CD14-positive monocyte (primary cell): ENCODE results near the gene ARNT2. TPM values are rescaled to one million over a fixed set of nuclear protein-coding genes. Genes with fewer than 3 reads are reported as not detected.

Source experiments
- DNase-seq, 3 donors: peaks; one replicate each; pipeline ENCODE4 v3.0.0-alpha.2; 2011 to 2022
- H2AFZ ChIP-seq: 2 replicates; pipeline ENCODE4 v1.6.0; 2012; ENCODE audit warnings: mild to moderate bottlenecking, low read depth, low read length, inconsistent platforms; ENCODE audit not compliant: insufficient read depth, poor library complexity, severe bottlenecking
- H3K27ac ChIP-seq, 2 donors: 1 replicate in 1 of 2; 2 replicates in 1 of 2; pipeline ENCODE4 v1.5.1; 2012 to 2013; ENCODE audit warnings: low read length in 2 of 2, control low read depth in 1 of 2, inconsistent platforms in 1 of 2, low read depth in 1 of 2, mild to moderate bottlenecking in 1 of 2
- H3K27me3 ChIP-seq, 2 donors: one replicate each; pipeline versions ENCODE4 v1.6.0 to v1.6.1; 2011 to 2013; ENCODE audit warnings: low read length in 2 of 2; ENCODE audit not compliant: control insufficient read depth in 2 of 2, insufficient read depth in 2 of 2
- H3K36me3 ChIP-seq, 2 donors: replicated peaks in 1 of 2; 1 replicate in 1 of 2; 2 replicates in 1 of 2; pipeline versions ENCODE4 v1.5.1 to v1.6.1; 2012 to 2013; ENCODE audit warnings: low read length in 2 of 2, control low read depth in 1 of 2, inconsistent platforms in 1 of 2, mild to moderate bottlenecking in 1 of 2; ENCODE audit not compliant: insufficient read depth in 2 of 2, control insufficient read depth in 1 of 2
- H3K4me1 ChIP-seq, 2 donors: 1 replicate in 1 of 2; 2 replicates in 1 of 2; pipeline versions ENCODE4 v1.5.1 to v1.6.1; 2012 to 2013; ENCODE audit warnings: low read length in 2 of 2, control low read depth in 1 of 2, inconsistent platforms in 1 of 2, mild to moderate bottlenecking in 1 of 2, moderate library complexity in 1 of 2; ENCODE audit not compliant: insufficient read depth in 2 of 2, control insufficient read depth in 1 of 2
- H3K4me2 ChIP-seq: replicated peaks from 2 replicates; pipeline ENCODE3; 2012; ENCODE audit warnings: low read length, moderate library complexity, mild to moderate bottlenecking; ENCODE audit not compliant: poor library complexity, severe bottlenecking; ENCODE audit errors: extremely low read depth
- H3K4me3 ChIP-seq, 3 experiments: fragments of 200-600 bp in 1 of 3; sonication (generic) in 1 of 3; replicated peaks in 1 of 3; 1 replicate in 2 of 3; 2 replicates in 1 of 3; pipeline ENCODE4 v1.5.1; 2011 to 2013; ENCODE audit warnings: low read length in 3 of 3, mild to moderate bottlenecking in 3 of 3, control low read depth in 2 of 3, low read depth in 2 of 3, inconsistent platforms in 1 of 3, moderate library complexity in 1 of 3
- H3K79me2 ChIP-seq: 2 replicates; pipeline ENCODE4 v1.6.0; 2012; ENCODE audit warnings: mild to moderate bottlenecking, control low read depth, inconsistent platforms, low read length, moderate library complexity; ENCODE audit not compliant: insufficient read depth
- H3K9ac ChIP-seq: 2 replicates; pipeline ENCODE4 v1.6.0; 2017; ENCODE audit warnings: low read length, mild to moderate bottlenecking; ENCODE audit not compliant: insufficient read depth, poor library complexity, severe bottlenecking
- H3K9me3 ChIP-seq, 2 donors: replicated peaks in 1 of 2; 1 replicate in 1 of 2; 2 replicates in 1 of 2; pipeline versions ENCODE4 v1.5.1 to v1.6.1; 2012 to 2013; ENCODE audit warnings: low read length in 2 of 2, control low read depth in 1 of 2; ENCODE audit not compliant: control insufficient read depth in 1 of 2, insufficient read depth in 1 of 2
- H4K20me1 ChIP-seq: 2 replicates; pipeline ENCODE4 v1.6.0; 2012; ENCODE audit warnings: mild to moderate bottlenecking, low read length, control low read depth, moderate library complexity; ENCODE audit not compliant: insufficient read depth
- H3K27ac Mint-ChIP-seq, 7 donors: one replicate each; pipeline ENCODE4 v1.8.0; 2020; ENCODE audit warnings: mild to moderate bottlenecking in 7 of 7, mixed read lengths in 7 of 7, moderate library complexity in 6 of 7, inconsistent platforms in 2 of 7
- H3K27me3 Mint-ChIP-seq, 3 donors: one replicate each; pipeline ENCODE4 v1.8.0; 2021 to 2022; ENCODE audit warnings: low read depth in 3 of 3, mild to moderate bottlenecking in 3 of 3, mixed read lengths in 3 of 3, moderate library complexity in 3 of 3, inconsistent platforms in 1 of 3
- H3K36me3 Mint-ChIP-seq, 2 donors: one replicate each; pipeline ENCODE4 v1.8.0; 2020; ENCODE audit warnings: mixed read lengths in 2 of 2, inconsistent platforms in 1 of 2, mild to moderate bottlenecking in 1 of 2
- H3K4me1 Mint-ChIP-seq: one replicate; pipeline ENCODE4 v1.8.0; 2020; ENCODE audit warnings: mild to moderate bottlenecking, mixed read lengths
- H3K4me3 Mint-ChIP-seq, 2 donors: one replicate each; pipeline ENCODE4 v1.8.0; 2020; ENCODE audit warnings: mild to moderate bottlenecking in 2 of 2, mixed read lengths in 2 of 2, moderate library complexity in 1 of 2
- H3K9me3 Mint-ChIP-seq, 7 donors: one replicate each; pipeline ENCODE4 v1.8.0; 2020 to 2022; ENCODE audit warnings: mixed read lengths in 7 of 7, mild to moderate bottlenecking in 6 of 7, moderate library complexity in 6 of 7, inconsistent platforms in 2 of 7
- WGBS: methylation state at CpG from one replicate; pipeline ENCODE4 v1.1.5; 2013; ENCODE audit warnings: missing lambda C conversion rate; ENCODE audit not compliant: insufficient coverage; 5-methylcytosine and 5-hydroxymethylcytosine counted together
- intact Hi-C, 2 donors: fragments of 100-400 bp; cut with micrococcal nuclease; formaldehyde crosslinking; loops; one replicate each; pipeline versions ENCODE4 v1.15.0 to v1.15.1; 2023
- polyA plus RNA-seq, 3 donors: library from polyadenylated mRNA; depleted of rRNA in 1 of 3; unstranded in 2 of 3; stranded (reverse) in 1 of 3; fragments of 300-500 nt in 2 of 3; fragments of >200 nt in 1 of 3; fragmentation: Illumina TruSeq in 2 of 3; gene quantifications; 1 replicate in 2 of 3; 2 replicates in 1 of 3; pipeline ENCODE4 v1.2.3, GENCODE V29; 2012 to 2021
- TF ChIP-seq, protein P1 (sequence below): fragments of 200-600 bp; IDR thresholded peaks from one replicate; pipeline ENCODE4 v1.8.0; 2022; ENCODE audit warnings: antibody characterized with exemption, mild to moderate bottlenecking

The ARNT2 gene
- polyA plus RNA-seq, 3 donors = not detected

DNA sequence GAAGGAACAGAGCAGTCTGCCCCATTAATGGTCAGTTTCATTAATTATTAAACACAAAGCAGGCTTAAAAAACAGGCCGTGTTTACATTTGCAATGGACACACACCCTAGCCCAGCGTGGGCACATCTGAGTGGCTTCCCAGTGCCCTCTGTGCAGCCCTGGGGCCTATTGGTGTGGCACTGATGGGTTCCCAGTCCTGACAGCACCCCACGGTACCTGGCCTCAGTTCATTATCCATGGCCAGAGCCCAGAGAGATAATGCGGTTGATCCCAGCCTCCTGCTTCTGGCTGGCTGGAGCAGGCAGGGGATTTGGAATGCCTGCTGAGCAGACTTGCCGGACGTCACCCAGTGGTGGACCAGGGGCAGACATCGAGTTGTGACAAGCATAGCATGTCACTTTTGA, 180.4 kb downstream of the ARNT2 start:
- H4K20me1 ChIP-seq = no peaks in the 10 kb centered on the region
- no peaks in the 10 kb centered on the region for H3K79me2 ChIP-seq
- intact Hi-C loops = no loop called here
- H3K36me3 ChIP-seq = no peaks in the 10 kb centered on the region
- no peak for DNase-seq
- no peak overlapping the region for H3K27ac Mint-ChIP-seq
- H3K4me1 Mint-ChIP-seq = peaks cover 2% of the 10 kb centered on the region
- no peak overlapping the region for H3K4me2 ChIP-seq
- no peak overlapping the region for H2AFZ ChIP-seq
- no peaks in the 10 kb centered on the region for H3K27me3 ChIP-seq
- 99% methylated on average over 7 of the region's 7 CpGs for WGBS
- H3K4me3 ChIP-seq = no peak overlapping the region
- no peak overlapping the region for H3K4me3 Mint-ChIP-seq
- no peaks in the 10 kb centered on the region for H3K4me1 ChIP-seq
- TF ChIP-seq, protein P1, sequence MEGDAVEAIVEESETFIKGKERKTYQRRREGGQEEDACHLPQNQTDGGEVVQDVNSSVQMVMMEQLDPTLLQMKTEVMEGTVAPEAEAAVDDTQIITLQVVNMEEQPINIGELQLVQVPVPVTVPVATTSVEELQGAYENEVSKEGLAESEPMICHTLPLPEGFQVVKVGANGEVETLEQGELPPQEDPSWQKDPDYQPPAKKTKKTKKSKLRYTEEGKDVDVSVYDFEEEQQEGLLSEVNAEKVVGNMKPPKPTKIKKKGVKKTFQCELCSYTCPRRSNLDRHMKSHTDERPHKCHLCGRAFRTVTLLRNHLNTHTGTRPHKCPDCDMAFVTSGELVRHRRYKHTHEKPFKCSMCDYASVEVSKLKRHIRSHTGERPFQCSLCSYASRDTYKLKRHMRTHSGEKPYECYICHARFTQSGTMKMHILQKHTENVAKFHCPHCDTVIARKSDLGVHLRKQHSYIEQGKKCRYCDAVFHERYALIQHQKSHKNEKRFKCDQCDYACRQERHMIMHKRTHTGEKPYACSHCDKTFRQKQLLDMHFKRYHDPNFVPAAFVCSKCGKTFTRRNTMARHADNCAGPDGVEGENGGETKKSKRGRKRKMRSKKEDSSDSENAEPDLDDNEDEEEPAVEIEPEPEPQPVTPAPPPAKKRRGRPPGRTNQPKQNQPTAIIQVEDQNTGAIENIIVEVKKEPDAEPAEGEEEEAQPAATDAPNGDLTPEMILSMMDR = no peak
- H3K9me3 ChIP-seq = no peaks in the 10 kb centered on the region
- no peaks in the 10 kb centered on the region for H3K36me3 Mint-ChIP-seq
- H3K27ac ChIP-seq = no peak overlapping the region
- peaks cover 0 to 2% (median 0%) of the 10 kb centered on the region in 7 donors for H3K9me3 Mint-ChIP-seq
- H3K9ac ChIP-seq = no peak overlapping the region
- H3K27me3 Mint-ChIP-seq = peaks cover under 1 to 2% (median 1%) of the 10 kb centered on the region in 3 donors

DNA sequence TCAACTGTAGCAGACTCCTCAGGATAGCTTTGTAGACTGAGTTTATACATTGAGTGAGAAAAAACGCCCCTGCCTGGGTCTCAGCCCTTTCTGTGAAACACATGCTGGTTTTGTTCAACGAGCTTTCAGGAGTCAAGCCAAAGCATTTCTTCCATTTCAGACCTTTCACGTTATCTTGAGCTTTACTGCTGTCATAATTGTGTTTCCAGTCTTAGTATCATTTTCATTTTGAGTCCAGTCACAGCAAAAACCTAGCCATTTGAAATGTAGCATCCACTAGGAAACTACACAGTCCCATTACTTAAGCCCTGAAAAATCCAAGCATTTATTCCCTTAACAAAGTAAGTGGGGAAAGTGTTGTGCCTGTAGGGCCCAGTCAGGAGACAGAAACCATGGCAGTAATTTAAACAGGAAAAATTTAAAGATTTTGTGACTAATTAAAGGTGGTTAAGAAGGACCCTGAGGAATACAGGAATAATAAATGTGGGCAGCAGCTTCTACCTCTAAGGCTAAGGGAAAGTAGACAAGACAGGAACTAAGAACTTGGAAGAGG, 180.9 kb downstream of the ARNT2 start:
- TF ChIP-seq, protein P1 = no peak
- DNase-seq = no peak
- WGBS = 89% methylated on average over 2 of the region's 3 CpGs
- Mint-ChIP-seq H3K4me1 (peaks cover under 1% of the 10 kb centered on the region), H3K27me3 (peaks cover 0 to 2% (median under 1%) of the 10 kb centered on the region in 3 donors), H3K27ac (no peak overlapping the region), H3K4me3 (no peak overlapping the region), H3K9me3 (peaks cover 0 to 2% (median 0%) of the 10 kb centered on the region in 7 donors), H3K36me3 (no peaks in the 10 kb centered on the region)
- Histone ChIP-seq H3K4me2 (no peak overlapping the region), H3K27me3 (no peaks in the 10 kb centered on the region), H3K9me3 (no peaks in the 10 kb centered on the region), H3K4me3 (no peak overlapping the region), H3K9ac (no peak overlapping the region), H2AFZ (no peak overlapping the region), H3K27ac (no peak overlapping the region), H3K36me3 (no peaks in the 10 kb centered on the region), H4K20me1 (no peaks in the 10 kb centered on the region), H3K79me2 (no peaks in the 10 kb centered on the region), H3K4me1 (no peaks in the 10 kb centered on the region)
- intact Hi-C loops = no loop called here
